Small intestine (tissue), 7 donors: Measurements from ENCODE around the gene DEDD2. TPM values are rescaled to one million over a fixed set of nuclear protein-coding genes. Genes with fewer than 3 reads are reported as not detected.

Experiments
- DNase-seq, 2 donors: peaks; one replicate each; pipeline versions ENCODE4 v3.0.0 to v3.0.0-alpha.2; 2013
- FAIRE-seq: peaks from 2 replicates; lab custom pipeline; 2012; peaks lifted over from hg19 to GRCh38; lab: Jason Lieb, UNC
- H3K27ac ChIP-seq, 3 donors: one replicate each; pipeline ENCODE4 v1.5.1; 2013; ENCODE audit warnings: low read length in 2 of 3, mild to moderate bottlenecking in 2 of 3, control low read depth in 1 of 3, inconsistent platforms in 1 of 3, low read depth in 1 of 3, moderate library complexity in 1 of 3
- H3K27me3 ChIP-seq, 3 donors: one replicate each; pipeline ENCODE4 v1.6.1; 2013; ENCODE audit warnings: low read length in 3 of 3, inconsistent platforms in 1 of 3; ENCODE audit not compliant: control insufficient read depth in 3 of 3, insufficient read depth in 3 of 3
- H3K36me3 ChIP-seq, 3 donors: one replicate each; pipeline ENCODE4 v1.6.1; 2013; ENCODE audit warnings: low read length in 3 of 3, inconsistent platforms in 1 of 3, low read depth in 1 of 3, mild to moderate bottlenecking in 1 of 3, moderate library complexity in 1 of 3; ENCODE audit not compliant: control insufficient read depth in 3 of 3, insufficient read depth in 2 of 3
- H3K4me1 ChIP-seq, 3 donors: one replicate each; pipeline ENCODE4 v1.6.1; 2013; ENCODE audit warnings: low read length in 2 of 3, inconsistent platforms in 1 of 3, low read depth in 1 of 3, mild to moderate bottlenecking in 1 of 3, moderate library complexity in 1 of 3; ENCODE audit not compliant: control insufficient read depth in 3 of 3, insufficient read depth in 2 of 3
- H3K4me3 ChIP-seq, 3 donors: one replicate each; pipeline ENCODE4 v1.5.1; 2013; ENCODE audit warnings: low read length in 3 of 3, control low read depth in 1 of 3, inconsistent platforms in 1 of 3, low read depth in 1 of 3, mild to moderate bottlenecking in 1 of 3, moderate library complexity in 1 of 3
- H3K9me3 ChIP-seq, 2 donors: one replicate each; pipeline ENCODE4 v1.6.1; 2013; ENCODE audit warnings: low read depth in 1 of 2, low read length in 1 of 2; ENCODE audit not compliant: control insufficient read depth in 2 of 2, insufficient read depth in 1 of 2
- WGBS, 3 donors: extraction: QIAGEN DNeasy Blood & Tissue Kit; methylation state at CpG; one replicate each; pipeline ENCODE4 v1.1.7; 2013; 5-methylcytosine and 5-hydroxymethylcytosine counted together
- polyA plus RNA-seq, 4 donors: library from polyadenylated mRNA; stranded (reverse) in 3 of 4; unstranded in 1 of 4; fragments of 200-250 nt in 3 of 4; fragments of 120-200 nt in 1 of 4; gene quantifications; one replicate each; pipeline versions ENCODE4 v1.2.1 to v1.2.3, GENCODE V29; 2013
- donor health status: healthy with polysubstance abuse.
- donor health status: control.
- donor health status: control.
- donor health status: Bipolar disorder and iron deficiency.
- donor health status: healthy.

Gene DEDD2
- polyA plus RNA-seq, 4 donors, result 22.8 to 41.3 (median 37.8) TPM

DNA sequence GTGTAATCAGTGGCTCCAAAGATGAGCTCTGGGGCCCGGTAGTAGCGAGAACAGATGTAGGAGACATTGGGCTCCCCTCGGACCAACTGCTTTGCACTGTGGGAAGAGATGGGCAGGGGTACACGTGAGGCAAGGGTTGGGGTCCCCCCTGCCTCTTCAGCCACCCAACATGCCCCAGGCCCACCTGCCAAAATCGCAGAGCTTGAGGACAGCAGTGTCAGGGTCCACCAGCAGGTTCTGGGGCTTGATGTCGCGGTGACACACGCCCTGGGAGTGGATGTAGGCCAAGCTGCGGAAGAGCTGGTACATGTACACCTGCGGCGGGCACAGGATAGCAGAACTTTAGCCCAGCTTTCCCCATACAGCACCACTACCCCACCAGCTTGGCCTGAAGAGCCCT lies 16.9 kb upstream of the DEDD2 start:
- peak overlapping the region; percentile 81 to 95 (median 90) for H3K27ac ChIP-seq
- peaks cover 21 to 95% (median 30%) of the 10 kb centered on the region in 3 donors for H3K36me3 ChIP-seq
- 84 to 93% (median 85%) methylated on average over 11 of the region's 11 CpGs for WGBS, 3 donors
- peaks cover 0 to 44% (median 5%) of the 10 kb centered on the region in 3 donors for H3K4me1 ChIP-seq
- no peaks in the 10 kb centered on the region for H3K27me3 ChIP-seq
- no peaks in the 10 kb centered on the region for H3K9me3 ChIP-seq
- FAIRE-seq (no peak), DNase-seq (no peak)
- H3K4me3 ChIP-seq, result peak overlapping the region in 1 of 3 donors; percentile 6

DNA sequence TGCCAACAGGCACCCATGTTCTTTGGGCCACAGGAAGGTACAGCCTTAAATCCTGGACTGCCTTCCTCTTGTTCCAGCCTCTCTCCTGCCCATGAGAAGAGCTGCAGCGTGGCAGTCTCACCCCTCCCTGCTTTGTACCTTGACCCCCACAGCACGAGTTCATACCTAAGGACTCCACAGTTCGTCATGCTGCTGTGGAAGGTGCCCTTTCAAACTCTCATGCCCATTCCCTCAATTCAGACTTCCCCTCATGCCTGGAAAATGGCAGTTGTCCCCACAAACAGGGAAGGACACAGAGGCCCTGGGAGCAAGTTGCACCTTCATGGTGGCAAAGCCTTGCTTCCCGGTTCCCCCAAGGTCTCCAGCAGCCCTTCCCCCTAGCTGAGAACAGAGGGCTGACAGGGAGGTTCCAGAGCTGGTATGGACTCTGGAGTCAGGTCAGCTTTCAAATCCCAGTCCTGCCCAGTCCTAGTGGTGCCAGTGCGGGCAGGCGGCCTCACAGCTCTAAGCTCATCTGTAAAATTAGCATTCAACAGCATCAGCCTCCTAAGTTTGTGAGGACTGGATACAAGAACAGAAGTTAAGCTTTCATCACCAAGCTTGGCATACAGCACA lies 16.3 kb upstream of the DEDD2 start:
- peak overlapping the region in 2 of 3 donors; percentile 1 to 6 for H3K4me3 ChIP-seq
- peak overlapping the region; percentile 81 to 95 (median 90) for H3K27ac ChIP-seq
- H3K4me1 ChIP-seq, result peaks cover 0 to 50% (median 5%) of the 10 kb centered on the region in 3 donors
- H3K36me3 ChIP-seq, result peaks cover 23 to 95% (median 30%) of the 10 kb centered on the region in 3 donors
- DNase-seq (peak; percentile 89 to 94), FAIRE-seq (no peak)
- no peaks in the 10 kb centered on the region for H3K9me3 ChIP-seq
- WGBS, 3 donors, result 28 to 69% (median 51%) methylated on average over 6 of the region's 6 CpGs
- no peaks in the 10 kb centered on the region for H3K27me3 ChIP-seq

DNA sequence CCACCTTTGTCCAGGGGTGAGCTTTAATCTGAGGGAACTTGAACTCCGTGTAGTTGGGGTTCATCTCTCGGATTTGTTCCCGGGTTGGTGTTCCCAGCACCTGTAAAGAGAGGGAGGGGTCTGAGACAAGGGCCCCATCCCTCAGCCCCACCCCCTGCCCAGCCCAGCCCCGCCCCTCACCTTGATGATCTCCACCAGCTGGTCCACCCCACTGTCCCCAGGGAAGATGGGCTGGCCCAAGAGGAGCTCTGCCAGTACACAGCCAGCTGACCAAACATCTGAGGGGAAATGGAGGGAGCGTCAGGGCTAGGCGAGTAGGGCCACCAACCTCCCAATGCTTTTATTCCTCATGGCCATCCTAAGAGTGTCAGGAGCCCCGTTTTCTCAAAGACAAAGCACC lies 15.6 kb upstream of the DEDD2 start:
- FAIRE-seq (no peak), DNase-seq (no peak)
- WGBS, 3 donors, result 44 to 67% (median 51%) methylated on average over 7 of the region's 7 CpGs
- Histone ChIP-seq H3K27me3 (no peaks in the 10 kb centered on the region), H3K36me3 (peaks cover 24 to 95% (median 30%) of the 10 kb centered on the region in 3 donors), H3K9me3 (no peaks in the 10 kb centered on the region), H3K4me1 (peaks cover 0 to 57% (median 5%) of the 10 kb centered on the region in 3 donors), H3K4me3 (peak overlapping the region in 1 of 3 donors; percentile 1), H3K27ac (peak overlapping the region; percentile 81 to 95 (median 90))

DNA sequence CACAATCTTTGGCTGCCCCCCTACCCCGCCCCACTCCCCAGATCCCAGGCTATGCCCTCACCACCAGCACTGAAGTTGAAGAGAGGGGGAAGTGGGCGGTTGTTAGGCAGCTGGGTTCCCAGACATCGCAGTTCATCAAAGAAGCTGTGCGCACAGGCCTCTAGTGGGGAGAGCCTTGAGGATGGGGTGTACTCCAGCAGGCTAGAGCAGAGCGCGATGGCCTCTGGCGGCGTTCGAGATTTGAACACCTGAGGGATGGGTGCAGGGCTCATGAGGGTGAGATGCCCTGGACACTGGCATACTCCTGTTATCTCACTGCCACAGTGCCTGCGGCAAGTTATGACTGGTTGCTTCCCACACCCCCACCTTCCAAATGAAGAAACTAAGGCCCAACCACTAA lies 15.0 kb upstream of the DEDD2 start:
- 90 to 94% (median 92%) methylated on average over 10 of the region's 10 CpGs for WGBS, 3 donors
- FAIRE-seq, result no peak
- H3K36me3 ChIP-seq, result peaks cover 24 to 98% (median 30%) of the 10 kb centered on the region in 3 donors
- DNase-seq, result no peak
- peak overlapping the region in 2 of 3 donors; percentile 71 to 95 for H3K27ac ChIP-seq
- no peaks in the 10 kb centered on the region for H3K9me3 ChIP-seq
- no peak overlapping the region for H3K4me3 ChIP-seq
- peaks cover 0 to 58% (median 5%) of the 10 kb centered on the region in 3 donors for H3K4me1 ChIP-seq
- no peaks in the 10 kb centered on the region for H3K27me3 ChIP-seq

DNA sequence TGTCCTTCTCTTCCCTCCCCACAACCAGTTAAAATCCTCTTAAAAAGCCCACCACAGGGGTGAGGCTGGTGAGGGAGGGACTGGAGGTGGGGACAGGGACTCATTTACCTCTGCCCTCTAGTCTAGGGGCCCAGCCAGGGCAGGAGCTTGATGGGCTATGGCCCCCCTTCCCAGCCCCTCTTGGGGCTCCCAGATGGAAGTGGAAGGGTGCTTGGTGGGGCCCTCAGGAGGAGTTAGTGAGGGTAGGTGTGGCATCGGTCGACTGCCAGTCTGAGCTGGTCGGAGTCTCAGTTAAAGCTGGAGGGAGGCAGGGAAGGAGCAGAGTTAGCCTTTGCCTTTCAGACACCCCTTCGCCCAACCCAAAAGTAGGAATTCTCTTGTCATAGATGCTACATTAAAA lies 13.1 kb upstream of the DEDD2 start:
- H3K27ac ChIP-seq, result peak overlapping the region in 1 of 3 donors; percentile 78
- no peaks in the 10 kb centered on the region for H3K9me3 ChIP-seq
- 80 to 83% (median 82%) methylated on average over 4 of the region's 4 CpGs for WGBS, 3 donors
- H3K4me3 ChIP-seq, result no peak overlapping the region
- no peaks in the 10 kb centered on the region for H3K27me3 ChIP-seq
- DNase-seq (peak in 1 of 2 donors; percentile 66), FAIRE-seq (no peak)
- peaks cover 24 to 98% (median 26%) of the 10 kb centered on the region in 3 donors for H3K36me3 ChIP-seq
- peaks cover 0 to 58% (median 5%) of the 10 kb centered on the region in 3 donors for H3K4me1 ChIP-seq

DNA sequence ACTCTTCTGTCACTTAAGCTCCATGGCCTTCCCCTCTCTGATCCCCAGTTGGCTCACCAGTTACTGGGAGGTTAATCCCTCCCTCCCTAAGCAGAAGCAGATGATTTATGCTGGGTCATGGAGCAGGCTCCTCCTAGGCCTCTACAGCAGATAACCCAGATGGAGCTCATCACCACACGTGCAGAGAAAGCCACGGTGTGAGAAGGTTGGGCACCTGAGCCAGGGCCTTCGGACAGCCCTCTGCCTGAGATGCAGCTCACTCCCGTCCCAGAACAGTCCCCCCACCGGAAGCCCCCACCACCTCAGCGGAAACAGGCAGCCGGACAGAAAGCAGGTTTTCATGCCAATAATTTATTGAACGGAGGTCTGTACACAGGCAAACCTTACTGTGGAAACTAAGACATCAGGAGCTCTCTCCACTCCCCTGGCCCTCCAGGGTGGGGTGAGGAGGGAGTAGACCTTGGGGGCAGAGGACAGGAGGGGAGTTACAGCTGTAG lies 12.4 kb upstream of the DEDD2 start:
- FAIRE-seq, result no peak
- 57 to 63% (median 62%) methylated on average over 7 to 8 of the region's 8 CpGs for WGBS, 3 donors
- Histone ChIP-seq H3K9me3 (no peaks in the 10 kb centered on the region), H3K36me3 (peaks cover 24 to 98% (median 28%) of the 10 kb centered on the region in 3 donors), H3K27me3 (no peaks in the 10 kb centered on the region), H3K27ac (peak overlapping the region in 1 of 3 donors; percentile 78), H3K4me1 (peaks cover 0 to 58% (median 2%) of the 10 kb centered on the region in 3 donors), H3K4me3 (no peak overlapping the region)
- DNase-seq, result peak in 1 of 2 donors; percentile 60

DNA sequence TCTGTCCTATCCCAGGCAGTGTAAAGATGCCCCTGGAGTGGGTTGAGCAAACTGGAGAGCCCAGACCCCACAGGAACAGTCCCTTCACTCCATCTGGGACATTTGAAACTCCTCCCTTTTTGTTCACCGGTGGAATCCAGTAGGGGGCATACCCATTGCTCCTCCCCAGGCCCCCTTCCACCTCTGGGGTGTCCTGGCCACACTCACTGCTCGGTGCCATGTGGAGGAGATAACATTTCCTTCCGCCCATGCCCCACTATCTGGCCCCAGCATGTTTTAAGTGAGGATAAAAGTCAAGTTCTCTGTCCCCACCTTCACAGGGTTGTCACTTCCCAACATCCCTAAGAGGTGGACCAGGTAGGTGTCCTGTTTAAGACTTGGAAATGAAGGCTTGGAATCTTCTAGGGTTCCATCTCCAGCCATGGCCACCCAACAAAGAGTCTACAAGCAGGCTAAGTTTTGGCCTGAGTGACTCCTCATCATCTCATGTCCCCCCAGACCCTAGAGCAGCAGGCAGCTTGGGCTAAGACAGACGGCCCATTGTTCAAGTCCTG lies 11.9 kb upstream of the DEDD2 start:
- H3K27ac ChIP-seq, result peak overlapping the region in 1 of 3 donors; percentile 78
- no peaks in the 10 kb centered on the region for H3K9me3 ChIP-seq
- FAIRE-seq, result no peak
- no peak for DNase-seq
- H3K4me3 ChIP-seq, result no peak overlapping the region
- 76 to 83% (median 82%) methylated on average over 4 of the region's 4 CpGs for WGBS, 3 donors
- H3K27me3 ChIP-seq, result no peaks in the 10 kb centered on the region
- H3K36me3 ChIP-seq, result peaks cover 21 to 98% (median 31%) of the 10 kb centered on the region in 3 donors
- H3K4me1 ChIP-seq, result peaks cover 0 to 54% (median 0%) of the 10 kb centered on the region in 3 donors

DNA sequence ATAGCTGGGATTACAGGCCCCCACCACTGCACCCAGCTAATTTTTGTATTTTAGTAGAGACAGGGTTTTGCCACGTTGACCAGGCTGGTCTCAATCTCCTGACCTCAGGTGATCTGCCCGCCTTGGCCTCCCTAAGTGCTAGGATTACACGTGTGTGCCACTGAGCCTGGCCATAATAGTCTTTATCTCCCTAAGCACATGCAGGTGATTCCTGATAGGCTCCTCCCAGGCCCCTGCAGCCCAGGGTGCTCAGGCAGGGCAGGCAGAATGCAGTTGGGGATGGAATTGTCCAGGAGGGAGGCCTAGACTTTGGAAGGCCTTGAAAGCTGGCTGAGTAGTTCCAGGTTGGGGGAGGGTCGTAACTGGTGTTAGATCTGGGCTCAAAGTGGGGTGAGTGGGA lies 11.2 kb upstream of the DEDD2 start:
- no peak for DNase-seq

More for the DNA sequence above, 11.2 kb upstream of the DEDD2 start:
- 63 to 75% (median 72%) methylated on average over 4 of the region's 4 CpGs for WGBS, 3 donors
- H3K4me1 ChIP-seq, result peaks cover 0 to 47% (median 0%) of the 10 kb centered on the region in 3 donors
- peaks cover 16 to 96% (median 31%) of the 10 kb centered on the region in 3 donors for H3K36me3 ChIP-seq
- no peaks in the 10 kb centered on the region for H3K9me3 ChIP-seq
- no peaks in the 10 kb centered on the region for H3K27me3 ChIP-seq
- no peak for FAIRE-seq
- no peak overlapping the region for H3K4me3 ChIP-seq
- peak overlapping the region in 1 of 3 donors; percentile 33 for H3K27ac ChIP-seq
